NOMO-1 (cell line): ENCODE measurements around the gene RPL26.

ENCODE experiments used
- DNase-seq, 2 experiments: peaks; one replicate each; lab custom pipeline; 2025; ENCODE audit not compliant: unreplicated experiment in 2 of 2; lab: John Stamatoyannopoulos, UW

The RPL26 gene

GRCh38 chr17:8383143-8383822 is at the start of gene RPL26:
TSS of gene RPL26 (minus strand) at chr17:8383193. CDS start at chr17:8382310, 883 bp downstream.
- peak; percentile 93 to 98 for DNase-seq

- DNase-seq: no peak
Observed at GRCh38 chr17:8430966-8431365, 48.0 kb upstream of the RPL26 start.

DNA sequence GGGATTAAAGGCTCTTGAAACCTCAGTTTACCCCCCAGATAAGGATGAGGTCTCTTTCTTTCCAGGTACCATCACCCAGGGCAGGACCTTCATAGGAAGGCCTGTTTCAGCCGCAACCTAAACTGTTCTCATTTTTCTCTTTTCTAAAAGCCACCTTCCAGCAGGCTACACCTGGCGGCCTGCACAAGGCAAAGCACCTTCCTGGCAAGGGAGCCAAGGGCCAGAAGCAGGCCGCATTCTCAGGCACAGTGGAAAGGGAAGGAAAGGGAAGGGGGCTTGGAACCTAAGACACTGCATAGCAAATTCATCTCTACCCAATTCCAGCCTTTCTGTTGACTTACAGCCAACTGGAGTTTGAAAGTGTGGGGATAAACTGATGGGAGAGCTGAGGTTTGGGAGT is 43.8 kb upstream of the RPL26 start:
- no peak for DNase-seq

DNA sequence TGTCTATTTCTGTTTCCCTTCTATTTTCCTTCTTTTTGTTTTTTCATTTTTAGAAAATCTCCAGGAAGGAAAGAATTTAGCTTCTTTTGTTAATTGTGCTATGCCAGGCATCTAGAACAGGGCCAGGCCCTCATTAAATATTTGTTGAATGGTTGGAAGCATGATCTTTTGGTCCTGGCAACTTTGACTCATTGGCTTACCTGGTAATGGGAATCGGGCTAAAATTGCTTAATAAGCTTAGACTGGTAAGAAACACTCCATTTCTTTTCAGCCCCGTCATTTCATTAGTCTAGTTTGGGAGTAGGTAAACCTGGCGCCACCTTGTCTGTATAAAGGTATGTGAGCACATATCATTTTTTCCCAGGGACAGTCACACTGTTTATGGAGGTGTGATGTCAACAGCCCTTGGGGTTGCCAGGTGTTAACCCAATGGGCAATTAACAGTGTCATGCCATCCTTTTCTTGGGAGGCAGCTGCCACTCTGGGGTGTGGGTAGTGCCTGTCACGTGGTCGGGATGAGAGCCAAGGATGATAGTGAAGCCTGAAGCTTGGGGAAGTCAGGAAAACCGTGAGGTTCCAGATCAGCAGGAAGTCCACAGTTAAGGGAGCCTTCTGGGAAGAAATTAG is 43.2 kb upstream of the RPL26 start:
- DNase-seq: no peak

- no peak for DNase-seq
Observed at GRCh38 chr17:8421571-8421970, 38.6 kb upstream of the RPL26 start.

GRCh38 chr17:8420041-8420934 is 37.3 kb upstream of the RPL26 start:
- peak; percentile 15 to 65 for DNase-seq

- no peak for DNase-seq
Observed at GRCh38 chr17:8419305-8419704, 36.3 kb upstream of the RPL26 start.

- DNase-seq: no peak
Observed at GRCh38 chr17:8418471-8418870, 35.5 kb upstream of the RPL26 start.

DNA sequence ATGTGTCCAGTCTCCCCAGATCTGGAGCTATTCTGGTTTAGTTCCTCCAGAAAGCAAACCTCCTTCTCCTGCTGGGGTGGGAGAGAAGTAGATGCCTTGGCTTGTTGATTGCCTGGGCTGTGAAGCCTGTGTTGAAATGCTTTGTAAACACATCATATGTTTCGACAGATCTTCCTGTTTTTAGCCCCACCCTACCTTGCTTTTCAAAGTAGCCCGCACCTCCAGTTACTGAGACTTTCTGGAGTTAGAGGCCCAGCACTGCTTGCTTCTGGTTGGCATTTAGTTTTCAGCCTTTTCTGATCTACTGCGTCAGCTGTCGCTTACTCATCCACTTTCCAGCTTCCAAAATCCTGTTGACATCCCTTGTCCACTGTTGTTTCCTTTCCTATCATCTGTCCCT is 34.8 kb upstream of the RPL26 start:
- peak; percentile 83 to 88 for DNase-seq

DNA sequence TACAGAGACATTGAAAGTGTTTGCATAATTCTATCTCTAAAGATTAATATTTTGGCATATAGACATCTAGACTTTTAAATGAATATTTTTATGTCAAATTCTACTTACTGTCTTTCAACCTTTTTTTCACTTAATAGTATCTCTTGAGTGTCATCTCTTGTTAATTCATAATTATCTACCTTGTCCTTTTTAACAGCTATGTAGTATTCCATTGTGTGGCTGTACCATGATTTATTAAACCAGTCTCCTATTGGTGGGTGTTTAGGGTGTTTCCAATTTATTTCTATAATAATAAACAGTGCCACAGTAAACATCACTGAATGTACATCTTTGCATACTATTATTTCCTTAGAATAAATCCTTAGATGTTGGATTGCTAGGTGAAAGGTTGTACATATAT is 30.9 kb upstream of the RPL26 start:
- no peak for DNase-seq

DNA sequence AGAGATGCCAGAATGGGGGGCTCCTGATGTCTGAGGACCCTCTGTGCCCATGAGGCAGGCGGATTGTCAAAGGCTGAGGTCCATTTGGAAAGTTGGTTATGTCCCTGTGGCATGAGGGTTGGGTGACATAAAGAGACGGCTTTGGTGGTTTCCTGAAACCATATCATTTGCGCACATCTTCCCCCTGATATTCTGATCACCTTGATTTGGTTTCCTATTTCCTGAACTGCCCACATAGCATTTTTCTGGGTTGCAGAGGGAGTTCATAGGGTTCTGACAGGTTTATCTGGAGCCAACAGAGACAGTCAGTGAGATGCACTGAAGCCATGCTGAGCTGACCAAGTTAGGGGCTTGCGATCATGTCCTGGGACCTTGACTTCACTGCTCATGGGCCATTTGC is 30.3 kb upstream of the RPL26 start:
- DNase-seq: no peak

DNA sequence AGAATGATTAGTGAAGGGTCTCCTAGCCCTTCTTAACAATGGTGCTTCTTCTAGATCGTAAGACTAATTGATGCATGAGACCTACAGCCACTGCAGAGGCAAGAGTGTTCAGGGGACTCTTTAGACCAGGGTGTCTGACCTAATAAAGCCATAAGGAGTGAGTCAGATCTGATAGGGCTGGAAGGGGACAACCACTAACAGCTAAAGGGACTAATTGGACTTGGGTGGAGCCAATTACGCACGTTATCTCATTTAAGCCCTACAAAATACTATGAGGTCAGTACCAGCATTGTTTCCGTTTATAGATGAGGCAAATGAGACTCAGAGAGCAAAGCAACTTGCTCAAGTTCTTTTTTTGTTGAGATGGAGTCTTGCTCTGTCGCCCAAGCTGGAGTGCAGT is 29.1 kb upstream of the RPL26 start:
- peak in 1 of 2 experiments; percentile 10 for DNase-seq

DNA sequence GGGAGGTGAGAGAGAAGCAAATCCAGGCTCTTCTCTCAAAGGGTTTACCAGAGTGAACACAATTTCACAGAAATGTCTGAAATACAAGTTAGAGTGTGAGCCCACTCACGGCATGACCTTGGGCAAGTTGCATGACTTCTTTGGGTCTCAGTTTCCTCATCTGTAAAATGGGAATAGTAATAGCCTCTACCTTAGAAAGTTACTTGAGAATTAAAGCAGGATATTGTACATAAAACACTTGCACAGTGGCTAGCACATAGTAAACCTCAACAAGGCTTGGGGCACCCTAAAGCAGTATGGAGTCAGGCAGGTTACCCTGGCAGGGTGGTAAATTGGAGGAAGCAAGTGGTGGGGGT is 27.9 kb upstream of the RPL26 start:
- no peak for DNase-seq

DNA sequence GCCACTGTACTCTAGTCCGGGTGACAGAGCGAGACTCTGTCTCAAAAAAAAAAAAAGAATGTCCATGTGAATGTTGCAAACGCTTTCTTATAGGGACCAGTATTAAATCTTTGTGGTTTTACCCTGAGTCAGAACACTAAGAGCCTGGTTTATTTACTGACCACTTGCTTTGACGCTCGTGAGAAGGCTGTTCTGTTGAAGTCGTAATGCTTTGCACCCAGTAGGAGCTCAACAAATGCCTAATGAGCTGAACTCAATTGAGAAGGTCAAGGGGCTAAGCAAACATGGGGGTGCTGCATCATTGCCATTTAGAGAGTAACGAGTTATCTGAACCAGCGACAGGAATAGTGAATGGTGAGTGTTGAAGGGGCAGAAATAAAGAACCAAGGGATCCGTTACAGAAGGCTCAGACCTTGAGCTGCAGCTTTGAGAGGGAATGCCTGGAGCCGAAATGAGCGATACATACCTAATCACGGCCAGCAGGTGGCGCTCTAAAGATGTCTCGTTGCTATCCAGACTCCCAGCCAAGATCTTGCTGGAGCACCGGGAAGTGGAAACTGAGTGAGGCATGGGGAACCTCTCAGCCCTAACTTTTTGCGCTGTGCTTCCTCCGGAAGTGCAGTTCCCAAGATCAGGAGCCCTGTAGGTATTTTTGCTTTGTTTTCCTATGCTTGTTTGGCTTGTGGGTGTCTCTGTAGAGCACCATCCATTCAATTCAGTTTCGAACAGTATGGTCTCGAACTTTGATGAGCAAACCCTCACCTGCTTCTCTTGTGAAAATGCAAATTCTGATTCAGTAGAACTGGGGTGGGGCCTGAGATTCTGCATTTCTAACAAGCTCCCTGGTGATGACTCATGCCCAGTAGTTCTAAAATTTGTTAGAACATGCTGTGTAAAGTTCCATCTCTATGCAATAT is 27.2 kb upstream of the RPL26 start:
- DNase-seq: peak; percentile 60 to 81

GRCh38 chr17:8408371-8408770 is 25.4 kb upstream of the RPL26 start:
- DNase-seq: no peak

DNA sequence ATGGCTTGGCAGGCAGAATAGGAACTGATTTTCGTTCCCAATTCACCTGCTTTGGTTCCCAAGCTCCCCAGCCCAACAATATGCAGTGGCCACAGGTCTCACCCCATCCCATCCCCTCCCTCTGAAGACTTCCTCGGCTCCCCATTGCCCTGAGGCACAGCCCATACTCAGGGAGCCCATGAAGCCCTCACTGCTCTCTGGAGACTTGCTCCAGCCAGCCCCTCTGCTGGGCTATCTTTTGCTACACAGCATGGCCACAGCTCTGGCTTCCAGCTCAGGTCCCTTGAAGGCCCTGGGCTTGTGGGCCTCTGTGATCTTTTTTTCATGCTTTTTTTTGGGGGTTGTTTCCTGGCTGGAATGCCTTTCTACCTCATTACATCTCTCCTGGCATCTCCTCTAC is 23.2 kb upstream of the RPL26 start:
- no peak for DNase-seq

- no peak for DNase-seq
Observed at GRCh38 chr17:8405499-8406016, 22.6 kb upstream of the RPL26 start.

DNA sequence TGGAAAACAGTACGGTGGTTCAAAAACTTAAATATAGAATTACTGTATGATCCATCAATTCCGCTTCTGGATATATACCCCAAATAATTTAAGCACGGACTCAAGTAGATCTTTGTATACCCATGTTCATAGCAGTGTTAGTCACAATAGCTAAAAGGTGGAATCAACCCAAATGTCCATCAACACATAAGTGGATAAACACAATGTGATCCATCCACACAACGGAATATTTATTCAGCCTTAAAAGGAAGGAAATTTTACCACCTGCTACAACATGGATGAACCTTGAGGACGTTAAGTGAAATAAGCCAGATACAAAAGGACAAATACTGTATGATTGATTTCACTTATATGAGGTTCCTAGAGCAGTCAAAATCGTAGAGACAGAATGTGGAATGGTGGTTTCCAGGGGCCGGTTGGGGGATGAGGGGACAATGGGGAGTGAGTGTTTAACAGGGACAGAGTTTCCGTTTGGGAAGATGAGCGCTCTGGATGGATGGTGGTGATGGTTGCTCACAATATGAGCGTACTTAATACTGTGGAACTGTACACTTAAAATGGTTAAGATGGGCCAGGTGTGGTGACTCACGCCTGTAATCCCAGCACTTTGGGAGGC is 20.0 kb upstream of the RPL26 start:
- no peak for DNase-seq

DNA sequence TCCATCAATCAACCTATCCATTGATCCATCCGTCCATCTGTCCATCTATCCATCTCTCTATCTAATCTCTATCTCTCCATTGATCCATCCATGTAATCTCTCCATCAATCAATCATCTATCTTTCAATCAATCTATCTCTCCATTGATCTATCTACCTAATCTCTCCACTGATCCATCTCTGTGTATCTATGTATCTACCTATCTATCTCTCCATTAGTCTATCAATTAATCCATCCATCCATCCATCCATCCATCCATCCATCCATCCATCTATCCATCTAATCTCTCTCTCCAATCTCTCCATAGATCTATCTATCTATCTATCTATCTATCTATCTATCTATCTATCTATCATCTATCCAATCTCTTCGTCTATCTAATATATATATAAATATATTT is 18.1 kb upstream of the RPL26 start:
- no peak for DNase-seq

DNA sequence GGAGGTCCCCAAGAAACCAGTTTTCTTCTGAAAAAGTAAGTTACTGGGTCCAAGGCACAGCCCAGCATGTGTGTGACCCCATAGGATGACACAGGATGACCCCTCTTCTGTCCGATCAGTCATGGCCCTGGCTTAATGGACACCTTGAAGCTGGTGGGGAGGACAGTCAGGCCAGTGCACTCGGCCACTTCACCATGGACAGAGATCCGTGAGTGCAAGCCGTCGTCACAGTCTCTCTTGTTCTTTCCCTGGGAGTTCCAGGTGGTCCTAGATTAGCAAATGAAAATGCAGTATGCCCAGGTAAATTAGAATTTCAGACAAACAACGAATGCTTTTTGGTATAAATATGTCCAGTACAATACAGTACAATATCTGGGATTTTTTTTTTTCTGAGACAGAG is 16.0 kb upstream of the RPL26 start:
- no peak for DNase-seq
